Effector memory CD8-positive, alpha-beta T cell (primary cell): ENCODE results near the gene MATK.

Experiments
- ATAC-seq: fragments of 150-1000 bp; cut with Tn5 transposase; replicated peaks from 2 replicates; pipeline ENCODE4 v1.10.0; 2021; ENCODE audit warnings: mild to moderate bottlenecking, moderate library complexity
- DNase-seq, 3 experiments: peaks; one replicate each; pipeline ENCODE4 v3.0.0; 2021
- H3K27ac Mint-ChIP-seq, 2 donors: one replicate each; pipeline ENCODE4 v1.8.0; 2022; ENCODE audit warnings: mild to moderate bottlenecking in 2 of 2, mixed read lengths in 2 of 2, moderate library complexity in 2 of 2
- H3K27me3 Mint-ChIP-seq, 2 donors: one replicate each; pipeline ENCODE4 v1.8.0; 2022; ENCODE audit warnings: mixed read lengths in 2 of 2
- H3K36me3 Mint-ChIP-seq: one replicate; pipeline ENCODE4 v1.8.0; 2022; ENCODE audit warnings: mild to moderate bottlenecking, moderate library complexity, mixed read lengths; ENCODE audit not compliant: insufficient read depth
- H3K4me1 Mint-ChIP-seq, 2 donors: one replicate each; pipeline ENCODE4 v1.8.0; 2022; ENCODE audit warnings: low read depth in 2 of 2, mixed read lengths in 2 of 2
- H3K4me3 Mint-ChIP-seq, 2 donors: one replicate each; pipeline ENCODE4 v1.8.0; 2022; ENCODE audit warnings: mild to moderate bottlenecking in 2 of 2, mixed read lengths in 2 of 2, moderate library complexity in 2 of 2
- H3K9me3 Mint-ChIP-seq, 2 donors: one replicate each; pipeline ENCODE4 v1.8.0; 2022; ENCODE audit warnings: mixed read lengths in 2 of 2

The MATK gene

DNA sequence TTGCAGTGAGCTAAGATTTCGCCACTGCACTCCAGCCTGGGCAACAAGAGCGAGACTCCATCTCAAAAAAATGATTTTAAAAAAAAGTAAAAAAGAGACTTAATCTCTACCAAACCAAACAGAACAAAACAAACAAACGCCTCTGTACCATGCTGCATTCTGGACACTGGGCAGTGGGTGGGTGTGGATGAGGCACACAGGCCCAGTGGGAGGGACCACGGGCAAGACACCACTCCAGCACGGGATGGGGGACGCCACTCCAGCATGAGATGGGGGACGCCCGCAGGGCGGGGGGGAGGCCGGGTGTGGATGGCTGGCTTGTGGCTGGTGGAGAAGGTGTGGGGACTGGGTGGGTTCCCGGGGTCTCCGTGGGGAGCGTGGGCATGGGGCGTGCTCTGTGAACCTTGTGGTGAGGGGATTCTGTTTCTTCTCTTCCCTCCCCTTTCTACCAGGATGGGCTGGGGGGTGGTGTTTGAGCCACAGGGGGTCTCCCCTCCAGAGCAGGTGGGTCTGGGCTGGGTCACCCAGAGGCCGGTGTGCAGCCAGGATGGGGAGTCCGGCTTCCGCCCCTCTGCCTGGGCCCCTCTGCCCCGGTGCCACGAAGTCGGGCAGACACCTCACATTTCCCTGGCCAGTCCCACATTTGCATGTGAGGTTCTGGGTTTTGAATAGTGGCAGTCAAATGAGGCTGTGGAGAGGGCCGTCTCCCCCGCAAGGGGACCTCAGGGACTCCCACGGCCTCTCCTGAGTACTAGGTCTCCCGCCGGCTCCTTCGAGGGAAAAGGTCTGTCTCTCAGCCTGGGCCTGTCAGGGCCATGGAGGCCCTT lies 23.9 kb upstream of the MATK start:
- H3K4me1 Mint-ChIP-seq, result peaks cover 36 to 43% of the 10 kb centered on the region in 2 donors
- H3K27me3 Mint-ChIP-seq, result no peaks in the 10 kb centered on the region
- peak overlapping the region in 1 of 2 donors; percentile 81 for H3K27ac Mint-ChIP-seq
- no peak for DNase-seq
- no peak for ATAC-seq
- peaks cover 16% of the 10 kb centered on the region for H3K36me3 Mint-ChIP-seq
- H3K9me3 Mint-ChIP-seq, result no peaks in the 10 kb centered on the region
- H3K4me3 Mint-ChIP-seq, result no peak overlapping the region

DNA sequence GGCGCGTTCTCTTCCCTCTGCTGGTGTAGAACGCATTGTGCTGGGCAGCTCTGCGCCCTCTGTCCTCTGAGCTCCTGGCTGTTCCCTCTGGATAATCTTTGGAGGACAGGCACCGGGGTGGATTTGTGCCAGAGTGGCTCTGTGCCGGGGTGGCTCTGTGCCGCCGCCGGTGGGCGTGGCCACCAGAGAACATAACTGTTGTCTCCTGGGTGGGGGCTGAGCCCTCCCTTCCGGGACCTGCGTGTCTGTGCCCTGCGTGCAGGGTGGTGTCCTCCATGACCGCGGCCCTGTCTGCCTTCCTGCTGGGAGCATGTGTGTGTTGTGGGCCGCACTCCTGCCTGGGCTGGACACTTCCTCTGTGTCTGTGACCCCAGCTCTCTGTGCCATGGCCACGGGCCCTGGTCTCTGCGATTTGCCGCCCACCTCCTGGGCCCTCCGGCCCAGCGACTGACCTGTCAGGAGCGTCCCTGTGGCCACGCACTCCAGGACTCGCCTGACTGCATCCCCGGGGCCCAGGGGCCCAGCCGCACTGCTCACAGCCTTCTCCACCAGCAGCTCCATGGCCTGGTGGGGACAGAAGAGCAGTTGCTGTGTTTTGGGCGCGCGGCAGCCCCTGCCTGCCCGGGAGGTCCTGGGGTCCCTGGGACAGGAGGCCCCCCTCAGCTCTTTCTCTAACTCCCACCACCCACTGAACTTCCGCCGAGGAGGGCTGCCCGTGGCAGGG lies 22.4 kb upstream of the MATK start:
- no peaks in the 10 kb centered on the region for H3K9me3 Mint-ChIP-seq
- H3K36me3 Mint-ChIP-seq, result peaks cover 16% of the 10 kb centered on the region
- no peak overlapping the region for H3K4me3 Mint-ChIP-seq
- peak overlapping the region in 1 of 2 donors; percentile 81 for H3K27ac Mint-ChIP-seq
- H3K27me3 Mint-ChIP-seq, result no peaks in the 10 kb centered on the region
- peaks cover 32% of the 10 kb centered on the region in 2 donors for H3K4me1 Mint-ChIP-seq
- ATAC-seq (no peak), DNase-seq (no peak)

- no peak for DNase-seq
- H3K36me3 Mint-ChIP-seq, result peaks cover 11% of the 10 kb centered on the region
- H3K9me3 Mint-ChIP-seq, result no peaks in the 10 kb centered on the region
- H3K27me3 Mint-ChIP-seq, result no peaks in the 10 kb centered on the region
- peaks cover 26 to 27% of the 10 kb centered on the region in 2 donors for H3K4me1 Mint-ChIP-seq
- no peak for ATAC-seq
- no peak overlapping the region for H3K4me3 Mint-ChIP-seq
- peak overlapping the region in 1 of 2 donors; percentile 85 for H3K27ac Mint-ChIP-seq
Observed at GRCh38 chr19:3807574-3808354, 21.6 kb upstream of the MATK start.

- peaks cover 20% of the 10 kb centered on the region in 2 donors for H3K4me1 Mint-ChIP-seq
- peaks cover 5% of the 10 kb centered on the region for H3K36me3 Mint-ChIP-seq
- no peak overlapping the region for H3K4me3 Mint-ChIP-seq
- H3K27ac Mint-ChIP-seq, result peak overlapping the region in 1 of 2 donors; percentile 85
- ATAC-seq (no peak), DNase-seq (no peak)
- H3K27me3 Mint-ChIP-seq, result no peaks in the 10 kb centered on the region
- H3K9me3 Mint-ChIP-seq, result no peaks in the 10 kb centered on the region
Observed at GRCh38 chr19:3807131-3807480, 20.9 kb upstream of the MATK start.

- no peak for DNase-seq
- H3K36me3 Mint-ChIP-seq, result peaks cover 5% of the 10 kb centered on the region
- ATAC-seq, result no peak
- H3K9me3 Mint-ChIP-seq, result no peaks in the 10 kb centered on the region
- no peak overlapping the region for H3K27ac Mint-ChIP-seq
- H3K27me3 Mint-ChIP-seq, result no peaks in the 10 kb centered on the region
- H3K4me1 Mint-ChIP-seq, result peaks cover 27 to 29% of the 10 kb centered on the region in 2 donors
- no peak overlapping the region for H3K4me3 Mint-ChIP-seq
Observed at GRCh38 chr19:3805859-3806258, 19.7 kb upstream of the MATK start.

GRCh38 chr19:3804429-3804828 lies 18.2 kb upstream of the MATK start:
- Mint-ChIP-seq H3K36me3 (peaks cover 5% of the 10 kb centered on the region), H3K27ac (peak overlapping the region in 1 of 2 donors; percentile 66), H3K9me3 (no peaks in the 10 kb centered on the region), H3K27me3 (no peaks in the 10 kb centered on the region), H3K4me3 (no peak overlapping the region), H3K4me1 (peaks cover 32% of the 10 kb centered on the region in 2 donors)
- ATAC-seq, result no peak
- no peak for DNase-seq

- H3K27me3 Mint-ChIP-seq, result no peaks in the 10 kb centered on the region
- ATAC-seq (no peak), DNase-seq (no peak)
- peak overlapping the region in 1 of 2 donors; percentile 48 for H3K4me3 Mint-ChIP-seq
- peaks cover 5% of the 10 kb centered on the region for H3K36me3 Mint-ChIP-seq
- H3K9me3 Mint-ChIP-seq, result no peaks in the 10 kb centered on the region
- H3K27ac Mint-ChIP-seq, result peak overlapping the region in 1 of 2 donors; percentile 66
- H3K4me1 Mint-ChIP-seq, result peaks cover 35 to 36% of the 10 kb centered on the region in 2 donors
Observed at GRCh38 chr19:3803986-3804385, 17.8 kb upstream of the MATK start.

DNA sequence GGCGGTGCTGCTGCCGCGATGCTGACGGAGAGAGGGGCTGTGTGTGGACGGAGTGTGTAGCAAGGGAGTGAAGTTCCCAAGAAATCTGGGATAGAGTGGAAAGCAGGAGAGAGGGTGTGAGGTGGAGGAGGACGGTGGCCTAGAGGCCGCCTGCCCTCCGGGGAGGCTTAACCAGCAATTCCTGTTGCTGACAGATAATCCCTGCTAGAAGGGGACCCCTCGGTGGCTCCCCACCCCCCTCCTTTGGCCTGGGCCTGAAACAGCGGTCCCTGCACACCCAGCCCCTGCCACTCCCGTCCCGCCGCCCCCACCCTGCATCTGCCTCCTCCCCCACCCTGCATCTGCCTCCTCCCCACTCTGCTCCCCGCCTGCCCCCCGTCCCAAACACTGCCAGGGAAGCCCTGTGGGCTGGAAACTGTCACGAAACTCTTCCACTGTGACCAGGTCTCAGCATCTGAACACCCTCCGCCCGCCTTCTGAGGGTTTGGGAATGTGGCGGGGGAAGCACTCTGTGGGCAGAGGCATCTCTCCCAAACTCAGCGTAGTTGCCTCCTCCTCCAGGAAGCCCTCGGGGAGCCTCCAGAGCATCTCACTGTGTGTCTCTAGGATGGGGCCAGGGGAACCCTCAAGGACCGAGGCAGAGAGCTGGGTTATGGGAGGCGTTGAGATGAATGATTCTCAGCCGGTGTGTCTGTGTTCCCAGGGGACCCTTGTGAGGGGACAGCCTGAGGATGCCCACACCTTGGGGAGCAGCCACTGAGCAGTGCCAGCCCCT lies 17.1 kb upstream of the MATK start:
- H3K9me3 Mint-ChIP-seq, result no peaks in the 10 kb centered on the region
- H3K27ac Mint-ChIP-seq, result peak overlapping the region in 1 of 2 donors; percentile 66
- H3K27me3 Mint-ChIP-seq, result no peaks in the 10 kb centered on the region
- no peak for DNase-seq
- H3K4me1 Mint-ChIP-seq, result peaks cover 32 to 37% of the 10 kb centered on the region in 2 donors
- ATAC-seq, result no peak
- peak overlapping the region in 1 of 2 donors; percentile 48 for H3K4me3 Mint-ChIP-seq
- peaks cover 5% of the 10 kb centered on the region for H3K36me3 Mint-ChIP-seq

GRCh38 chr19:3801412-3802096 lies 15.4 kb upstream of the MATK start:
- no peaks in the 10 kb centered on the region for H3K27me3 Mint-ChIP-seq
- peaks cover 37 to 38% of the 10 kb centered on the region in 2 donors for H3K4me1 Mint-ChIP-seq
- H3K9me3 Mint-ChIP-seq, result peaks cover 4 to 6% of the 10 kb centered on the region in 2 donors
- H3K27ac Mint-ChIP-seq, result peak overlapping the region; percentile 44 to 86
- peak overlapping the region; percentile 65 to 68 for H3K4me3 Mint-ChIP-seq
- DNase-seq (peak; percentile 60 to 69 (median 67)), ATAC-seq (peak; percentile 81)
- peaks cover 4% of the 10 kb centered on the region for H3K36me3 Mint-ChIP-seq

- H3K27ac Mint-ChIP-seq, result peak overlapping the region; percentile 44 to 86
- no peaks in the 10 kb centered on the region for H3K27me3 Mint-ChIP-seq
- H3K4me1 Mint-ChIP-seq, result peaks cover 35 to 39% of the 10 kb centered on the region in 2 donors
- no peak for DNase-seq
- H3K36me3 Mint-ChIP-seq, result no peaks in the 10 kb centered on the region
- H3K9me3 Mint-ChIP-seq, result peaks cover 6 to 7% of the 10 kb centered on the region in 2 donors
- H3K4me3 Mint-ChIP-seq, result peak overlapping the region; percentile 65 to 68
- ATAC-seq, result no peak
Observed at GRCh38 chr19:3800996-3801395, 14.8 kb upstream of the MATK start.

DNA sequence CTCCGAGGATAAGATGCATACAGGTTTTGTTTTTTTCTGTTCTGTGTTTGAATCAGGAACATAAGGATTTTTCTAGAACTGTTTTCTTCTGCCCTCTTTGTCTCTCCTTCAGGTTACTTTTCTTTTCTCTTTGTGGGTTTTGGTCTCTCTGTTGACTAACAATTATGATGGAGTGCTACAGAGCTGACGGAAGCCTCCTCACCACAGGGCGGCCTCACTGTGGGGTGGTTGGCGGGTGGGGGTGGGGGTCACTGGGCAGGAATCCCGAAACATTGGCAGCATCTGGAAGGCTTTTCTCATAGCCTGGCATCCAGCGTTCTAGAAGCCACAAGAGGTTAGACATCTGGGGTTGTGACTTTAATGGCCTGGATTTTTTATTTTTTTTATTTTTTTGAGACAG lies 12.0 kb upstream of the MATK start:
- Mint-ChIP-seq H3K9me3 (peaks cover 6 to 7% of the 10 kb centered on the region in 2 donors), H3K27ac (peak overlapping the region in 1 of 2 donors; percentile 56), H3K4me1 (peaks cover 35 to 37% of the 10 kb centered on the region in 2 donors), H3K36me3 (no peaks in the 10 kb centered on the region), H3K4me3 (peak overlapping the region; percentile 52 to 57), H3K27me3 (no peaks in the 10 kb centered on the region)
- peak; percentile 33 to 40 (median 37) for DNase-seq
- ATAC-seq, result peak; percentile 82

GRCh38 chr19:3796358-3796757 lies 10.2 kb upstream of the MATK start:
- no peaks in the 10 kb centered on the region for H3K36me3 Mint-ChIP-seq
- H3K4me3 Mint-ChIP-seq, result peak overlapping the region in 1 of 2 donors; percentile 57
- peaks cover 6 to 7% of the 10 kb centered on the region in 2 donors for H3K9me3 Mint-ChIP-seq
- ATAC-seq (no peak), DNase-seq (no peak)
- no peaks in the 10 kb centered on the region for H3K27me3 Mint-ChIP-seq
- H3K27ac Mint-ChIP-seq, result peak overlapping the region in 1 of 2 donors; percentile 56
- peaks cover 31 to 40% of the 10 kb centered on the region in 2 donors for H3K4me1 Mint-ChIP-seq
